ENCODE data around the gene ZBTB18.
A peak's percentile ranks its signal among the peaks of the same experiment; 100 is the strongest.
"Not testable (repeated sequence)": the region's sequence is repeated elsewhere in the genome, so short reads cannot be mapped to it uniquely, and the experiment has no call there.

The ZBTB18 gene

DNA sequence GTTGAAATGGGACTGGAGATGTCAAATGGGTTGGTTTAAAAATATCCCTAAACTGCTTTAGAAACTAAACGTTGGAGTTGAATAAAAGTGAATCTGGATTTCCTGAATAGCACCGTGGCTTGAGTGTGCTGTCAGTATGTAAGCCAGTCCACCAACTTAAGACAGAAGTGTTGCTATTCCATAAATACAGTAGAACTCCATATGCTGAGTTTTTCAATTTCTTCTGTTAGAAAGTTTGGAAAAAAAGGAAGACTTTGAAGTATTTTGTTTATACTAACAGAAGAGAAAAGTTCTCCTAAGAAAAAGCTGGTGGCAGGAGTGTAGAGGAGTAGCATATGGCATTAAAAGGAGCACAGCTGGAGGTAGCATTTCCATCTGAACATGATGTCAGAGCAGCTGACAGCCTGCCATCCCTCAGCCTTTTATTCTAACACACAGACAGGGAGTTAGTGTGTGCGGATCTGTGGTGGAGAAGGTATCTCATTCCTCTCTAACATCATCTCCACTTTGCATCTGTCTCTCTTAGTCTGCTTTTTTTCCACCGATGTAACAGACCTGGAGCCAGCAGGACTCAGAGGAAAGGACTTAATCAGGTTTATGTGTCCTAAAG is at the start of gene ZBTB18:
Gene ZBTB18 (plus strand): TSS at position 449 of the 610 bp plus-strand sequence. CDS start 149 bp downstream, at position 598.
- Mint-ChIP-seq H3K4me3 (peak within 1 kb of the TSS; percentile 93), H3K4me1 (peaks cover 24% of the 10 kb centered on the region), H3K27me3 (no peaks in the 10 kb centered on the region), H3K27ac (peak within 1 kb of the TSS; percentile 91), H3K36me3 (ENCODE audit: low read depth) (no peaks in the 10 kb centered on the region), H3K9me3 (no peaks in the 10 kb centered on the region)
- no peak for ATAC-seq
- DNase-seq = no peak

- no peak for ATAC-seq
- Mint-ChIP-seq H3K36me3 (ENCODE audit: low read depth) (no peaks in the 10 kb centered on the region), H3K4me3 (no peak overlapping the region), H3K27ac (no peak overlapping the region), H3K9me3 (no peaks in the 10 kb centered on the region), H3K4me1 (peaks cover 19% of the 10 kb centered on the region), H3K27me3 (no peaks in the 10 kb centered on the region)
- no peak for DNase-seq
These were observed 48.4 kb upstream of the ZBTB18 start for GRCh38 chr1:244002721-244003120.

DNA sequence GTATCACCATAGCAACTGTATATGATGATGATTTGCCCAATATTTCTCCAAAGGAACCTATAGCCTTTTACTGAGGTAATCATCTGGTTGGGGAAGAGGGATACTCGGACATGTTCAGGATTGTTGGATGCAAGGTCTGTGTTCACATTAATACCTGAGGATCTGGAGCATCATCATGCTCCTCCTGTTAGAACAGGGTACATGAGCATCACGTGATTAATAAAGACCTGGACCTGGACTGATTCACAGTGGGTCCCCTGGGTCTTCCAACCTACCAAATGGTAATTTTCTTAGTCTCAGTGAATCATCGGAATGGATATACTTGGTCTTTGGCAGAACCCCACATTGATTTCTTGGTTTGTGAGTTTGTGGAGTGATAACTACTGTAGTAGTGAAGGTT is 45.6 kb upstream of the ZBTB18 start:
- DNase-seq (no peak), ATAC-seq (no peak)
- no peak overlapping the region for H3K27ac Mint-ChIP-seq
- H3K4me1 Mint-ChIP-seq = peaks cover 20% of the 10 kb centered on the region
- H3K4me3 Mint-ChIP-seq = no peak overlapping the region
- H3K36me3 Mint-ChIP-seq (ENCODE audit: low read depth) = no peaks in the 10 kb centered on the region
- H3K9me3 Mint-ChIP-seq = no peaks in the 10 kb centered on the region
- H3K27me3 Mint-ChIP-seq = peaks cover under 1% of the 10 kb centered on the region

DNA sequence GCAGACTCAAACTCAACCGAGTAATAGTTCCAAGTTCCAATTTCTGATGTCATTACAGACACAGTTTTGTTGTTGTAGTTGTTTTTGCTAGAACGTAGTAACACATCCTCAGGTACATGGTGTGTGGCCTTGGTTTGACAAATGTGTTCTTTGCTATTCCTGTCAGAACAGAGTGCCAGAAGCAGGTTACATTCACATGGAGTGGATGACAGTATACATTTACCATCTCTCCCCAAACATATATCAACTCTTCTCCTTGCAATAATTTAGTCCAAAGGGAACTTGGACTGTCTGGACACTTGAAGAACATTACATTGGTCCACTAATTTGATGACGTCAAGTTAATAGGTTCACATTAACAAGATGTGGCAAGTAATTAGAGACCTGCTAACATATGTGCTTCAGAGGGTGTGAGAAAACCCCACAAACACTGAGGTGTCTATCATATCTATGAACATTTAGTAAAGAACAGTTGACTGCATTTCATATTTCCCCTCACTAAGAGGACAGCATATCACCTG is 44.6 kb upstream of the ZBTB18 start:
- ATAC-seq = no peak
- peaks cover 22% of the 10 kb centered on the region for H3K4me1 Mint-ChIP-seq

DNA sequence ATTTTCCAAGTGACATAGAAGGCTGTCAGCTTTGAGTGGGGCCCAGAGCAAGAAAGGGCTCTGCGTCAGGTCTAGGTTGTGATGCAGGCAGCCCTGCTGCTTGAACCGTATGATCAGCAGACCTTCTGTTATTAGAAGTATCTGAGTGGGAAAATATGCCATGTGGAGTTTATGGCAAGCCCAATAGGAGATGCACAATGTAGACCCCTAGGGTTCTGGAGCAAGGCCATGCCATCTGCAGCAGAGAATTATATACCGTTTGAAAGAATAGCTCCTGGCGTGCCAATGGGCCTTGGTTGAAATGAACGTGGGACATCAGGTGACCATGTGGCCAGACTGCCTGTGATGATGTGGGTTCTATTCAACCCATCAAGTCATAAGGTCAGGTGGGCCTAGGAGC is 44.1 kb upstream of the ZBTB18 start:
- H3K36me3 Mint-ChIP-seq (ENCODE audit: low read depth) = no peaks in the 10 kb centered on the region
- H3K4me3 Mint-ChIP-seq = no peak overlapping the region
- peaks cover 19% of the 10 kb centered on the region for H3K4me1 Mint-ChIP-seq
- DNase-seq (no peak), ATAC-seq (no peak)
- H3K9me3 Mint-ChIP-seq = no peaks in the 10 kb centered on the region
- peaks cover 3% of the 10 kb centered on the region for H3K27me3 Mint-ChIP-seq
- no peak overlapping the region for H3K27ac Mint-ChIP-seq

More for the DNA sequence above, 44.6 kb upstream of the ZBTB18 start:
- no peak for DNase-seq
- H3K27ac Mint-ChIP-seq = no peak overlapping the region
- H3K4me3 Mint-ChIP-seq = no peak overlapping the region
- H3K9me3 Mint-ChIP-seq = no peaks in the 10 kb centered on the region
- peaks cover 3% of the 10 kb centered on the region for H3K27me3 Mint-ChIP-seq
- no peaks in the 10 kb centered on the region for H3K36me3 Mint-ChIP-seq (ENCODE audit: low read depth)

- peaks cover 3% of the 10 kb centered on the region for H3K27me3 Mint-ChIP-seq
- H3K9me3 Mint-ChIP-seq = no peaks in the 10 kb centered on the region
- no peaks in the 10 kb centered on the region for H3K36me3 Mint-ChIP-seq (ENCODE audit: low read depth)
- ATAC-seq = peak; percentile 83
- DNase-seq = peak; percentile 32
- H3K4me3 Mint-ChIP-seq = no peak overlapping the region
- H3K27ac Mint-ChIP-seq = no peak overlapping the region
- H3K4me1 Mint-ChIP-seq = peaks cover 3% of the 10 kb centered on the region
These were observed 40.9 kb upstream of the ZBTB18 start for GRCh38 chr1:244010191-244010590.

GRCh38 chr1:244010703-244011123 is 40.4 kb upstream of the ZBTB18 start:
- no peak for DNase-seq
- no peak for ATAC-seq
- Mint-ChIP-seq H3K4me3 (no peak overlapping the region), H3K27ac (no peak overlapping the region), H3K36me3 (ENCODE audit: low read depth) (no peaks in the 10 kb centered on the region), H3K4me1 (peaks cover 3% of the 10 kb centered on the region), H3K27me3 (peaks cover 3% of the 10 kb centered on the region), H3K9me3 (no peaks in the 10 kb centered on the region)

DNA sequence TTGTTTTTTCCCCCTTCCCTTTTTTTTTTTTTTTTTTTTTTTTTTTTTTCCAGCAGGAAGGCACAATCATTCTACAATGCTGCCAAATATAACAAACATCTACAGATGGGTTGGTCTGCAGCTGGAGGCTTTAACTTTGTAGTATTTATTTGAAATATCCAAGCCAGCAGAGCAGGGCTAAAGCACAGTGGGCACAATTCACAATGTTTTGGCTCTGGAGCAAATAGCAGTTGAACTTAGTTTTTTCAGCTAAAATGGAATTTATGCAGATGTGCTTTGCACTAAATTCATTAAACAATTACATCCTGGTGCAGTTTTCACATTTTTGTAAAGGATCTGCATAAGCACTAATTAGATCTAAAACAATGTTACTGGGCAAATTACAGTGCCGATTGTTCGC is 39.8 kb upstream of the ZBTB18 start:
- no peak overlapping the region for H3K27ac Mint-ChIP-seq
- DNase-seq (no peak), ATAC-seq (no peak)
- no peaks in the 10 kb centered on the region for H3K9me3 Mint-ChIP-seq
- peaks cover 3% of the 10 kb centered on the region for H3K4me1 Mint-ChIP-seq
- peaks cover 3% of the 10 kb centered on the region for H3K27me3 Mint-ChIP-seq
- no peaks in the 10 kb centered on the region for H3K36me3 Mint-ChIP-seq (ENCODE audit: low read depth)
- H3K4me3 Mint-ChIP-seq = no peak overlapping the region

- DNase-seq (no peak), ATAC-seq (no peak)
- Mint-ChIP-seq H3K4me1 (peaks cover 3% of the 10 kb centered on the region), H3K27ac (no peak overlapping the region), H3K4me3 (no peak overlapping the region), H3K9me3 (no peaks in the 10 kb centered on the region), H3K27me3 (peaks cover 3% of the 10 kb centered on the region), H3K36me3 (ENCODE audit: low read depth) (no peaks in the 10 kb centered on the region)
These were observed 39.3 kb upstream of the ZBTB18 start for GRCh38 chr1:244011786-244012185.

DNA sequence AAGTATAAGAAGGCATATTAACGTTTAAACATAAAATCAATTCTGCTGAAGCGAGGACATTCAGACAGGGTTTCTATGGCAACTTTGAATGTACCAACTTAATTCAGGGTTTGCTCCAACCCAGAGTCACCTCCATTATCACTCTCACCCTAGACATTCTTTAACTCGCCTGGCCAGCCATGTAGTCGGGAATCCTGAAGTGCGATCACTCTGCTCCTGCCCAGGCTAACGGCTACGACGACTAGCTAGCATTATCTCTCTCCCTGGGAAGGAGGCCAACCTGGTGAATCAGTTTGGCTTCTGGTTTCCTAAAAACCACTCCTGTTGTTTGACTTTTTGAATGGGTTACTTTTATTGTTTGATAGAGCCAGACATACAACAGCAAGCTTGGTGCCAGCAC is 38.9 kb upstream of the ZBTB18 start:
- no peaks in the 10 kb centered on the region for H3K36me3 Mint-ChIP-seq (ENCODE audit: low read depth)
- peaks cover 3% of the 10 kb centered on the region for H3K4me1 Mint-ChIP-seq
- no peak overlapping the region for H3K4me3 Mint-ChIP-seq
- ATAC-seq (no peak), DNase-seq (no peak)
- H3K27ac Mint-ChIP-seq = no peak overlapping the region
- no peaks in the 10 kb centered on the region for H3K9me3 Mint-ChIP-seq
- peaks cover 3% of the 10 kb centered on the region for H3K27me3 Mint-ChIP-seq

DNA sequence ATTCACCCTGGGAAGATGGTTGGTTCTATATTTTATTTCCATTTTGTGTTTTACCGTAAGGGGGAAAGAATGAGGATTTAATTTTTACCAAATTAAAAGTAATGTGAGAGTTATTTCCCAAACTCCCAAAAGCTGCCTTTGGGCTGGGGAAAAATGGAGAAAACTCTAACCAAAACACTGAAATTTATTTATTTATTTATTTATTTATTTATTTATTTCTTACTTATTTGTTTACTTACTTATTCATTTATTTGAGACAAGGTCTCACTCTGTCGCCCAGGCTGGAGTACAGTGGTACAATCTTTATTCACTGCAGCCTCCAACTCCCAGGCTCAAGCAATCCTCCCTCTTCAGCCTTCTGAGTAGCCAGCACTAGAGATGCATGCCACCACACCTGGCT is 38.0 kb upstream of the ZBTB18 start:
- no peak for ATAC-seq
- no peaks in the 10 kb centered on the region for H3K36me3 Mint-ChIP-seq (ENCODE audit: low read depth)
- peaks cover 3% of the 10 kb centered on the region for H3K4me1 Mint-ChIP-seq
- H3K9me3 Mint-ChIP-seq = no peaks in the 10 kb centered on the region
- peaks cover 3% of the 10 kb centered on the region for H3K27me3 Mint-ChIP-seq
- H3K27ac Mint-ChIP-seq = no peak overlapping the region
- DNase-seq = no peak
- H3K4me3 Mint-ChIP-seq = no peak overlapping the region

GRCh38 chr1:244014862-244015261 is 36.2 kb upstream of the ZBTB18 start:
- not testable (repeated sequence) for H3K27ac Mint-ChIP-seq; H3K4me1 Mint-ChIP-seq; ATAC-seq; DNase-seq; H3K36me3 Mint-ChIP-seq (ENCODE audit: low read depth); H3K27me3 Mint-ChIP-seq; H3K4me3 Mint-ChIP-seq; H3K9me3 Mint-ChIP-seq

DNA sequence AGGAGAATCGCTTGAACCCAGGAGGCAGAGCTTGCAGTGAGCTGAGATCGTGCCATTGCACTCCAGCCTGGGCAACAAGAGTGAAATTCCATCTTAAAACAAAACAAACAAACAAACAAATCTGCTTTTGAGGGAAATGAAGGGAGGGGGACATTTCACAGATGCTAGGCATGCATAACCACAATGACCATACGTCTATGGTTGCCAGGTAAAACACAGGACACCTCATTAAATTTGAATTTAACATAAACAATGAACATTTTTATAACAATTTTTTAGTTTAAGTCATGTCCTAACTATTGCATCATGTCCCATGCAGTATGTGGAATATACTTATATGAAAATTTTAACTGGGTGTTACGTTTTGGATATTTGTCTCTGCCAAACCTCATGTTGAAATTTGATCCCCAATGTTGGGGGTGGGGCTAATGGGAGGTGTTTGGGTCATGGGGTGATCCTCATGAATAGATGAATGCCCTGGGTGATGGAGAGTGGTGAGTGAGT is 31.0 kb upstream of the ZBTB18 start:
- ATAC-seq (no peak), DNase-seq (no peak)
- no peak overlapping the region for H3K4me3 Mint-ChIP-seq
- H3K27me3 Mint-ChIP-seq = no peaks in the 10 kb centered on the region
- H3K27ac Mint-ChIP-seq = no peak overlapping the region
- no peaks in the 10 kb centered on the region for H3K36me3 Mint-ChIP-seq (ENCODE audit: low read depth)
- no peaks in the 10 kb centered on the region for H3K4me1 Mint-ChIP-seq
- H3K9me3 Mint-ChIP-seq = no peaks in the 10 kb centered on the region

GRCh38 chr1:244021427-244021826 is 29.7 kb upstream of the ZBTB18 start:
- Mint-ChIP-seq H3K36me3 (ENCODE audit: low read depth) (no peaks in the 10 kb centered on the region), H3K27ac (no peak overlapping the region), H3K4me3 (no peak overlapping the region), H3K9me3 (no peaks in the 10 kb centered on the region), H3K27me3 (no peaks in the 10 kb centered on the region), H3K4me1 (no peaks in the 10 kb centered on the region)
- ATAC-seq = no peak
- no peak for DNase-seq

GRCh38 chr1:244022311-244022710 is 28.8 kb upstream of the ZBTB18 start:
- Mint-ChIP-seq H3K4me3 (no peak overlapping the region), H3K9me3 (no peaks in the 10 kb centered on the region), H3K36me3 (ENCODE audit: low read depth) (no peaks in the 10 kb centered on the region), H3K27ac (no peak overlapping the region), H3K27me3 (no peaks in the 10 kb centered on the region), H3K4me1 (no peaks in the 10 kb centered on the region)
- ATAC-seq (no peak), DNase-seq (no peak)
